GM12864 (cell line): ENCODE measurements around the gene NCEH1.

Experiments
- DNase-seq: peaks from one replicate; pipeline ENCODE4 v3.0.0-alpha.2; 2011; ENCODE audit warnings: low read depth
- H3K4me3 ChIP-seq: 2 replicates; pipeline ENCODE4 v1.5.1; 2011; ENCODE audit warnings: mild to moderate bottlenecking, low read depth, low read length, control low read depth
- CTCF ChIP-seq: IDR thresholded peaks from 2 replicates; pipeline ENCODE4 v1.5.1; 2011; ENCODE audit warnings: low read depth, mild to moderate bottlenecking, moderate library complexity, low read length, control low read depth, inconsistent platforms; ENCODE audit errors: missing control alignments

The NCEH1 gene

DNA sequence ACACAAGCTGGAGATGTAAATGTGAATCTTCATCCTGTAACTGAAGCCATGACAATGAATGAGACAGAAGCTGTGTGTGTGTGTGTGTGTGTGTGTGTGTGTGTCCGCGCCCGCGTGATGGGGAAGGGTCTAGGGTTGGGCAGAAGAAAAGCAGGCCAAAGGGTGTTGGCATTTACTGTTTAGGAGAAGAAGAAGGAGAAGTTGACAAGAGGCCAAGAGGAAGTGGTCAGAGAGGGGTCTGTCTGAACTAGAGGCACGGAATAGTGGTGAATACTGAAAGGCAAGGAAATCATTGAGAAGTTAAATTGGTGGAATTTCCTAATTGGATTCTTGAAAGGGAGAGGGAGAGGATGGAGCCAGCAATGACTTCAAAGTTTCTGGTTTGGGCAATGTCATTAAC, 5.6 kb upstream of the NCEH1 start:
- no peak for TF ChIP-seq CTCF
- no peak overlapping the region for H3K4me3 ChIP-seq
- no peak for DNase-seq

DNA sequence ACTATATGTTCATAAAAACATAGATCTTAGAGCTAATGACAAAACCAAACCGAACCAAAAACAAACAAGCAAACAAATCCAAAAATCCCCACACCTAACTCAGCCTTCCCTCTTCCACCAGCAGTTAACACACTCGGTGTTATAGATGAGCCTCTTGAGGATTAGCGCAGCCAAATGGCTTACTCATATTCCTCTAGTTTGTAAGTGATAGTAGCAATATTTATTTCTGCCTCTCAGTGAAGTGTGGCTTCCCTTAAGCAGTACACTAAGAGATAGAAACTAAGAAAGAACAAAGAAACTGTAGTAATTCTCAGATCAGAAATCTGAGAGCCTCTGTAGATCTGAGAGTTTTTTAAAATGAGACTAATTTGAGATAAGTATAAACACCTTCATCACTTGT, 2.4 kb upstream of the NCEH1 start:
- no peak overlapping the region for H3K4me3 ChIP-seq
- no peak for TF ChIP-seq CTCF
- no peak for DNase-seq

- H3K4me3 ChIP-seq = peak overlapping the region; percentile 80
- no peak for DNase-seq
- no peak for TF ChIP-seq CTCF
Observed at GRCh38 chr3:172711454-172711795, 558 bp upstream of the NCEH1 start.

DNA sequence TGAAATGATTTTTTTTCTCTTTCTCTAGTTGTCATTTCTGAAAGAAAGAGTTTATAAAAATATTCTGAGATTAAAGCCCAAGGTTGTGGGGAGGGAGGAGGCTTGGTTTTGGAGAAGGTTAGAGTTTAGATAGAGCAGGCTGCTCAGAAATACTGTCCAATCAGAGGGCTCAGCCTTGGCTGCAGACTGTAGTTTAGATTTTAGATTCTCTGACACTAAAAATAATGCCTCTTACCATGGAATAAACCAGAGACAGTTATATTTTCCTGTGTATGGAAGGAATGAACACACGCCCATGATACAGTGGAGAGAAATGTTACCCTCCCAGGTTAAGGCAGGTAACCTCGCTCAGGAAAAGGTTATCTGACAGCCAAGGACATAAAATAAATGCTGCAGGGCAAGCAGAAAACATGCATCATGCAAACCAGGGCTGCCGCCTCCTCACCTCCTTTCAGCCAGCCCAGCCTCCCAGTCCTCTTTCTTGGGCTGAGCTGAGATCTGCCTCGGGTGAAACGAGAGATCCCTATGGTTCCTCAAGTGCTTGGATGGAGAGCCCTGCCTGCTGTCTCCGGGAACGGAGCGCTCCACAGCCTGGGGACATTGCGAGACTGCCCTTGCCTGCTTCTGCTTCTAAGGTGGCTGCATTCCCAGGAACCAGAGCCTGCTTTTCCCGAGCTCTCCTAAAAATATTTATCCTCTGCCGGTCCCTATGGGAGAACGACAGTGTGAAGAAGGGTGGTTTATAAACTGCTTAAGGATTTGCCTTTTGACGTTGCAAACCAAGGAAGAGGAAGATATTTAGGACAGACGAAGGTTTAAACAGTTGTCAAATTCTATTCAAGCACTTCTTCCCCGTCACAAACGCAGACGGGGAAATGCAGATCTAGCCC, 848 bp downstream of the NCEH1 start:
- H3K4me3 ChIP-seq = peak overlapping the region; percentile 80
- no peak for DNase-seq
- TF ChIP-seq CTCF = no peak

DNA sequence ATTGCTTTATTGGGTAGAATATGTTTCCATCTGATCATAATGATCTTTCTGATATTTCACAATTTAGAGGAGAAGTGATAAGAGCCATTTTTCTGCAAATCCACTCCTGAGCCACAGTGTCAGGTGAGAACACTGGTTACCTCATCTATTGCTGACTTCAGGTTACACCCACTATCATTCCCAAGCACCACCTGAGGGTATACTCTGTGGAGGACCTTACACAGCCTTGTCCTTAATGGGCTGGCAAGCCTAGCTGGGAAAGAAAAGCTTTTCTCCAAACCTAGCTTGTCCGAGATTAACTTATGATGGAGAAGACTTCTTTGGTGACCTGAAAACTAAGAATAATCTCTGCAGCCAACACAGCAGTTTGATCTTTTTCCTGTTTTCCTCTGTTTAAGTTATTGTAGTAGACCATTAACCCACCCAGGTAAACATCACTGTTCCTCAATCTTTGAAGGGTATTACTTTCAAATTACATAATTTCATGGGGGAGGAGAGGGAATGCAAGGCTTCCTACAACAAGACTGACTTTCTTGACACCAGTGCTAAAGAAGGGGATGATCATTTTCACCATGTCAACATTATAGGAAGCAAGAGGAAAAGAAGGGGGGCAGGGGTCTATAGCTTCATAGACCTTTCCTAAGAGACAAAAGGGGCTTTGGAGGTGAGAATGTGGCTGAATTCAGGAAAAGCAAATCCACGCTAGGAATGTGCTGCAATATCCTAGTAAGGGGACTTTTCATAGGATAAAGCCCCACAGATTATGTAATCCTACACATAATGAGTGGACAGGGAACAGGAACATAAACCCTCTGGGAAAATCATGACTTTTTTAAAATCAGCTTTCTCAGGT, 1.7 kb downstream of the NCEH1 start:
- no peak overlapping the region for H3K4me3 ChIP-seq
- TF ChIP-seq CTCF = no peak
- no peak for DNase-seq

GRCh38 chr3:172707967-172708366, 2.9 kb downstream of the NCEH1 start:
- DNase-seq = no peak
- no peak for TF ChIP-seq CTCF
- no peak overlapping the region for H3K4me3 ChIP-seq

DNA sequence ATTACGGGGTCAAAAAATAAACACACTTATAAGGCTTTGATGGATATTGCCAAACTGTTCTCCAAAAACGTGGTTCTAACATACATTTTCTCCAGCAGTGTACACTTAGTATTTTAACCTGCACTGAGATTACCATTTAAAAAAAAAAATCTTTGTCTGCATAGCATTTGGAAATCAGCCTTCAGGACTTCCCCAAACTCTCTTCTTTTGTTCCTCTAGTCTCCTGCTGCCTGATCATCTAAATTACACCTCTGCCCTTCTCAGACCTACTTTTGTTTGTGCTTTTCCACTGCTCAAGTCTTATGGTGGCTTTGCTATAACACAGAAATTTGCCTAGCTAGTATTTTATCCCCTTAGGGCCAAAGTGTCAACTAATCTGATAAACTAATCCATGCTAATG, 3.8 kb downstream of the NCEH1 start:
- no peak for DNase-seq
- no peak overlapping the region for H3K4me3 ChIP-seq
- no peak for TF ChIP-seq CTCF
